Body of pancreas (tissue), 4 donors: ENCODE measurements around the gene TENM3. TPM values are rescaled to one million over a fixed set of nuclear protein-coding genes. Genes with fewer than 3 reads are reported as not detected.

Experiments used
- ATAC-seq: fragments of 150-250 bp; one replicate; pipeline ENCODE4 v1.9.1; 2016
- DNase-seq, 4 donors: peaks; one replicate each; pipeline ENCODE4 v3.0.0-alpha.2; 2019
- H3K27ac ChIP-seq, 4 donors: fragments of 200-600 bp; sonication (generic); 1 replicate in 3 of 4; 2 replicates in 1 of 4; pipeline versions ENCODE4 v1.5.1 to v1.6.1; 2016 to 2019; ENCODE audit warnings: mild to moderate bottlenecking in 1 of 4, mixed read lengths in 1 of 4, moderate library complexity in 1 of 4
- H3K27me3 ChIP-seq, 2 donors: fragments of 200-600 bp; sonication (generic); one replicate each; pipeline ENCODE4 v1.6.0; 2016; ENCODE audit warnings: mild to moderate bottlenecking in 1 of 2
- H3K36me3 ChIP-seq, 2 donors: fragments of 200-600 bp; sonication (generic); replicated peaks in 1 of 2; 2 replicates each; pipeline ENCODE4 v1.5.1; 2016; ENCODE audit warnings: low read depth in 2 of 2; ENCODE audit not compliant: insufficient read depth in 1 of 2
- H3K4me1 ChIP-seq: fragments of 200-600 bp; sonication (generic); one replicate; pipeline ENCODE4 v1.6.0; 2016
- H3K4me3 ChIP-seq, 2 donors: fragments of 200-600 bp; sonication (generic); 1 replicate in 1 of 2; 2 replicates in 1 of 2; pipeline ENCODE4 v1.5.1; 2016 to 2019
- H3K9me3 ChIP-seq, 3 donors: fragments of 200-600 bp; sonication (generic); 1 replicate in 2 of 3; 2 replicates in 1 of 3; pipeline ENCODE4 v1.5.1; 2016
- POLR2A ChIP-seq, 3 donors: fragments of 450-650 bp; IDR thresholded peaks; one replicate each; pipeline ENCODE4 v1.6.1; 2016; ENCODE audit warnings: antibody characterized with exemption in 3 of 3, mild to moderate bottlenecking in 2 of 3
- WGBS, 2 donors: methylation state at CpG; one replicate each; pipeline ENCODE4 v1.1.5; 2017; 5-methylcytosine and 5-hydroxymethylcytosine counted together
- intact Hi-C: fragments of 100-400 bp; cut with DNase I; formaldehyde crosslinking; loops from one replicate; pipeline ENCODE4 v1.15.1; 2023
- total RNA-seq, 2 donors: library from RNA; depleted of rRNA; stranded (reverse); fragments of >200 nt; gene quantifications; one replicate each; pipeline ENCODE4 v1.1.0, GENCODE V29; 2016
- TF ChIP-seq, protein P1 (sequence below), 7 experiments: fragments of 450-650 bp in 4 of 7; fragments of 200-600 bp in 3 of 7; sonication (generic) in 3 of 7; IDR thresholded peaks; one replicate each; pipeline ENCODE4 v1.5.1; 2016 to 2019; ENCODE audit warnings: antibody characterized with exemption in 7 of 7

Gene TENM3
- total RNA-seq, 2 donors from 2014 or later: 2.3 to 9.6 TPM

- Histone ChIP-seq H3K27ac (no peak overlapping the region), H3K4me3 (no peak overlapping the region), H3K4me1 (no peaks in the 10 kb centered on the region), H3K36me3 (no peaks in the 10 kb centered on the region), H3K9me3 (no peaks in the 10 kb centered on the region), H3K27me3 (no peaks in the 10 kb centered on the region)
- ATAC-seq: no peak
- WGBS, 2 donors: 86 to 91% methylated on average over 7 of the region's 7 CpGs
- DNase-seq: no peak
- TF ChIP-seq, protein P1, sequence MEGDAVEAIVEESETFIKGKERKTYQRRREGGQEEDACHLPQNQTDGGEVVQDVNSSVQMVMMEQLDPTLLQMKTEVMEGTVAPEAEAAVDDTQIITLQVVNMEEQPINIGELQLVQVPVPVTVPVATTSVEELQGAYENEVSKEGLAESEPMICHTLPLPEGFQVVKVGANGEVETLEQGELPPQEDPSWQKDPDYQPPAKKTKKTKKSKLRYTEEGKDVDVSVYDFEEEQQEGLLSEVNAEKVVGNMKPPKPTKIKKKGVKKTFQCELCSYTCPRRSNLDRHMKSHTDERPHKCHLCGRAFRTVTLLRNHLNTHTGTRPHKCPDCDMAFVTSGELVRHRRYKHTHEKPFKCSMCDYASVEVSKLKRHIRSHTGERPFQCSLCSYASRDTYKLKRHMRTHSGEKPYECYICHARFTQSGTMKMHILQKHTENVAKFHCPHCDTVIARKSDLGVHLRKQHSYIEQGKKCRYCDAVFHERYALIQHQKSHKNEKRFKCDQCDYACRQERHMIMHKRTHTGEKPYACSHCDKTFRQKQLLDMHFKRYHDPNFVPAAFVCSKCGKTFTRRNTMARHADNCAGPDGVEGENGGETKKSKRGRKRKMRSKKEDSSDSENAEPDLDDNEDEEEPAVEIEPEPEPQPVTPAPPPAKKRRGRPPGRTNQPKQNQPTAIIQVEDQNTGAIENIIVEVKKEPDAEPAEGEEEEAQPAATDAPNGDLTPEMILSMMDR (IDR thresholded peaks at IDR 0.05): no peak
- TF ChIP-seq POLR2A (IDR thresholded peaks at IDR 0.05): no peak
- intact Hi-C loops: no loop called here
These were observed 523.0 kb downstream of the TENM3 start for GRCh38 chr4:182765987-182766856.

GRCh38 chr4:182766857-182767250 is 523.7 kb downstream of the TENM3 start:
- Histone ChIP-seq H3K4me3 (no peak overlapping the region), H3K27me3 (no peaks in the 10 kb centered on the region), H3K27ac (no peak overlapping the region), H3K36me3 (no peaks in the 10 kb centered on the region), H3K9me3 (no peaks in the 10 kb centered on the region), H3K4me1 (no peaks in the 10 kb centered on the region)
- DNase-seq (no peak), ATAC-seq (no peak)
- TF ChIP-seq, protein P1 (IDR thresholded peaks at IDR 0.05): no peak
- no peak for TF ChIP-seq POLR2A (IDR thresholded peaks at IDR 0.05)
- 98% methylated on average over 5 of the region's 5 CpGs for WGBS, 2 donors
- intact Hi-C loops: no loop called here

DNA sequence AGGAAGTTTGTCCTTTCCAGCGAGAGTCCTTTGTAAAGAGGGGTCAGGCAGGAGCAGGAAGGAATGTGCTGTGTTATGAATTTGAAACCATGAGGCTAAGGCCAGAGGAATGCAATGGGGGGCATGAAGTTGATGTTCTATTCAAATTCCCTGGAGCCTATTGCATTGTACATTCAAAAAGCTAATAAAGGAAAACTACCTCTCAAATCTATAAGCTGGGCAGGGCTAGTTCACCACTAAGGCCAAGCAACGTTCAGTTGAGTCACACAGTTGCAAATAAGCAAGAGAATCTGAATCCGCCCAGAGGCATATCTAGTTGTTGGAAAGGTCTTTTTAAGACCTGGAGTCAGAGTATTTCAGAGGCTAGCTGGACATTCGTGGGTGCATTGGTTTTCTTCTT is 525.6 kb downstream of the TENM3 start:
- no peaks in the 10 kb centered on the region for H3K4me1 ChIP-seq
- WGBS, 2 donors: 62 to 81% methylated on average over 4 of the region's 4 CpGs
- DNase-seq (no peak), ATAC-seq (no peak)
- H3K27me3 ChIP-seq: no peaks in the 10 kb centered on the region
- H3K4me3 ChIP-seq: no peak overlapping the region
- no peaks in the 10 kb centered on the region for H3K9me3 ChIP-seq
- no peaks in the 10 kb centered on the region for H3K36me3 ChIP-seq
- H3K27ac ChIP-seq: no peak overlapping the region
- no peak for TF ChIP-seq POLR2A (IDR thresholded peaks at IDR 0.05)
- TF ChIP-seq, protein P1 (IDR thresholded peaks at IDR 0.05): no peak
- intact Hi-C loops: no loop called here

GRCh38 chr4:182770259-182770995 is 527.2 kb downstream of the TENM3 start:
- no peak for ATAC-seq
- no peaks in the 10 kb centered on the region for H3K4me1 ChIP-seq
- H3K4me3 ChIP-seq: no peak overlapping the region
- H3K9me3 ChIP-seq: no peaks in the 10 kb centered on the region
- WGBS, 2 donors: 84 to 91% methylated on average over 14 of the region's 14 CpGs
- no peaks in the 10 kb centered on the region for H3K36me3 ChIP-seq
- no peaks in the 10 kb centered on the region for H3K27me3 ChIP-seq
- H3K27ac ChIP-seq: no peak overlapping the region
- TF ChIP-seq, protein P1 (IDR thresholded peaks at IDR 0.05): no peak
- no peak for TF ChIP-seq POLR2A (IDR thresholded peaks at IDR 0.05)
- intact Hi-C loops: no loop called here
- DNase-seq: no peak
